Measurements from ENCODE around the gene SFRP2.

DNA sequence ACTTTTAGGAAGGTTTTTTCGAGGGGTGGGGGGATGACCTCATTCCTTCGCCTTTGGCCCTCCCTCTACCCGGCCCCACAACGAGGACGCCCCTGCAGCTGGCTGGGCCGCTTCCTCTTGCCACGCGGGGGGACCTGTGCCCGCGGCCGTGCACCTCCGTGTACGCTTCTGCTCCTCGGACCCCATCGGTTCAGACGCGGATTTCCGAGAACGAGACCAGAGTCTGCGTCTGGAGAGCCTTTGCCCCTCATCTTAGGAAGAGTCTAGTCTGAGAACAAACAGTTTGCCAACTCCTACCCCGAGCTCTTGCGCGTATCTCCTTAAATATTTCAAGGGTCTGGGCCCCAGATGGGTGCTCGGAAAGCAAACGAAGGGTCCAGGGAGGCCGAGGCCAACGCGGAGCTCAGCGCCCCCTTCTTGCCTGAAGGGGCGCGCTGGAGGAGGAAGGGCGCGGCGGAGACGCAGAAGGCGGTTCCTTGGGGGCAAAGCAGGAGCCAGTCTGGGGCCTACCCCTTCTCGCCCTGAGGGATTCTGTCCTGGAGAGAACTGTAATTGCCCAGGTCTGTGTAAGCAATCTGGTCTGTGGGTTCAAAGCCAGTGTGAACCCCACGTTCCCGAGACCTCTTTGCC lies 3.9 kb upstream of the SFRP2 start:
- TF ChIP-seq CTCF (IDR thresholded peaks at IDR 0.05): no peak
- no peak for TF ChIP-seq POLR2A (IDR thresholded peaks at IDR 0.05)

Measured in heart left ventricle (tissue), 13 donors.